GOT3 (cell line): Measurements from ENCODE around the gene ANKRD22.

ENCODE experiments used
- DNase-seq: peaks from one replicate; lab custom pipeline; 2025; ENCODE audit warnings: mixed read lengths; lab: John Stamatoyannopoulos, UW

The ANKRD22 gene

DNA sequence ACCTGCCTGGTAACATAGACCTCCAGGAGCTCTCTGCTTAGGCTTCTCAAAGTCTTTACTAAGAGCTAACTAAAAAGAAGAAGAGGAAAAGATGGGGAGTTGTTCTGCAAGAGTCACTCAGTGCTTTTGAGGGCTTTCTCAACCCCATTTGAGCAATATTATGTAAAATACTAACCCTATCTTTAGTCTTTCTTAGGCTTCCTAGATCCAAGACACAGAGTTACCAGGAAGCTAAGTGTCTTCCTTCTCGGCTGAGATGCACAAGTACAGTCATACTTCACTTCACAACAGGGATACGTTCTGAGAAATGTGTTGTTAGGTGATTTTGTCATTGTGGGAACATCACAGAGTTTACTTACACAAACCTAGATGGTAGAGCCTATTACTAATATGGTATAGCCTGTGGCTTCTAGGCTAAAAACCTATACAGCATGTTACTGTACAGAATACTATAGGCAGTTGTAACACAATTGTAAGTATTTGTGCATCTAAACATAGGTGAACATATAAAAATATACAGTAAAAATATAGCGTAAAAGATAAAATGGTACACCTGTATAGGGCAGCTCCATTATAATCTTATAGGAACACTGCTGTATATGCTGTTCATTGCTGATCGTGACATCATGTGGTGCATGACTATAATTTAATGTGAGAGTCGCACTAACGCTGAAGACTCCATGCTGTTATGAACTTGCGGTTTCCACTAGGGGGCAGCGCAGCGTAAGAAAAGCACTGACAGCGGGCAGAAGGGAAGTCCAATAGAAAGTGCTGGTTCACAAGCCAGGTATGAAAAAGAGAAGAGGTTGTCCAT is 16.3 kb downstream of the ANKRD22 start:
- DNase-seq = peak; percentile 48

- no peak for DNase-seq
Measured at GRCh38 chr10:88833723-88834122, 17.9 kb downstream of the ANKRD22 start.

DNA sequence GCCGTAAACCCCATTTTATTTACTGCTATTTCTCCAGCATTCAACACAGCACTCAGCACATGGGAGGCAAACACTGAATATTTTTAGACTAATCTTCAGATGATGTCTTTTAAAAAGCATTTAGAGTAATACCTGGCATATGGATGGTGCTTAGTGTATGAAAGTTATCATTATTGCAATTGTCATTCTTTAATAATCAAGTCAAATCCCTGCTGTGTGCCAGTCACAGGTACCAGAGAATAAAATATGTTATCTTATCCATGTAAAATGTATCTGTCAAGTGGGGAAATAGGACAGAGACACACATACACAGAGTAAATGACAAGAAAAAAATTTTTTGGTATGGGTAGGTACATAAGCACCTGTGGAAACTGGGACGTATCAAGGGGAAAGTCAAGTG is 18.5 kb downstream of the ANKRD22 start:
- DNase-seq = no peak

DNA sequence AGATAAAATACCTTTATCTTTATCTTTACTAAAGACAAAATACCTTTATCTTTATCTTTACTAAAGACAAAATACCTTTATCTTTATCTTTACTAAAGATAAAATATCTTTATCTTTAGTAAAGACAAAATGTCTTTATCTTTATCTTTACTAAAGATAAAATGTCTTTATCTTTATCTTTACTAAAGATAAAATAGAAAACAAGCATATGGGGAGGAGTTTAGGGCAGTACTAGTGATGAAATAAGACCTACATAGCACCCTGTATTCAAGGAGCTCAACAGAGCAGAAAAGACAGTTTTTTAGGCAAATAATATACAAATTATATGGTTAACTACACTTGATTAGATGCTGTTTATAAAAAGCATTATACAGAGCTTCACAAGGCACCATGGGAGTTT is 19.3 kb downstream of the ANKRD22 start:
- DNase-seq = no peak

DNA sequence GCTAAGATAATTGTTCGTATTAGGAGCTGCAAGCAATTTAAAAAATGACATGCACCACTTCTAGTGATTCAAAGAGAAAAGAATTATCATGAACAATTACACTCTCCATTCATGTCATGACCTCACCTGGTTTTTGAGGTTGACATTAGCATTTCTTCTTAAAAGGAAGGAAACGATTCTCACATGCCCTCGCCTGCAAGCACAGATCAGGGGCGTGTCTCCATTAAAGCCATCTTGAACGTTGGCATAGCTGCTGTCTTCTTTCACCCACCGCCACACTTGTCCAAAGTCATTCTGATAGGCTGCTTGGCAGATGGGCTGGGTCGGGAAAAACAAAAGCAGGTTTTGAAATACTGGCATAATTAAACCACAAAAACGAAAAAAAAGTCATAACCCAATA is 19.9 kb downstream of the ANKRD22 start:
- no peak for DNase-seq

- DNase-seq = no peak
Measured at GRCh38 chr10:88830643-88831268, 20.9 kb downstream of the ANKRD22 start.

- no peak for DNase-seq
Measured at GRCh38 chr10:88828310-88828709, 23.3 kb downstream of the ANKRD22 start.

DNA sequence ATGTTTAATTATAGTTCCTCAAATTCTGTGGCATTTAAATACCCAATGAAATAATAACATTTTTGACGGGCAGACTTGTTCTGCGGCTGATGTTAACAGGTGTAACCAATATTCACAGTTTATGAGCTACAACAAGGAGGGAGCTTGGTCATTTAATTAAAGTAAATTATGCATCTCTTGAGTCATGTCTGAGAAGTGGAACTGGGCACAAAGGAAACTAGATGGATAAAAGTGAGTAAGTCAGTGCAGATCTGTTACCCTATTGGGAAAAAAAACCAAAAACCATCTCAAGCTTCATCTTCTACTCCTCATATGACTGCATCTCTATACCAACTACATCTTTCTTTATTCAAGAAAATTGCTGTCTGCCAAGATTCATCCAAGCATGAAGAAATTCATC is 24.0 kb downstream of the ANKRD22 start:
- DNase-seq = no peak

- no peak for DNase-seq
Measured at GRCh38 chr10:88826388-88826787, 25.3 kb downstream of the ANKRD22 start.

GRCh38 chr10:88820748-88821401 is 30.8 kb downstream of the ANKRD22 start:
- DNase-seq = no peak

DNA sequence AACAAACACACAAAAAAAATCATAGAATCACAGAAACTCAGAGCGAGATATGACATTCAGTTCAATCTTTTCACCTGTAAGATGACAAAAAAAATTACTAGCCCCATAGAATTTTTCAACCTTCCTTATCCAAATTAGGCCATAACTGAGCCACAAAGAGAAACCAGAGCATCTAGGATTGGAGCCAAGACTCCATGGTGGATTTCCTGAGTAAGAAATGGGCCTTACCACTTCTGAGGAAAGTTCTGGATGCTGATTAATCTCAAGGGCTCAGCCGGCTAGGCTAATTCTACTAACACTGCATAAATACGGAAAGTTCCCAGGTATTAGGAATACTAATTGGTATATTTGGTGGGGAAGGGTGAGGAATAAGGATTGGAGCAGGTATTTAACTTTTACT is 32.4 kb downstream of the ANKRD22 start:
- DNase-seq = no peak

GRCh38 chr10:88813200-88813599 is 38.4 kb downstream of the ANKRD22 start:
- no peak for DNase-seq

DNA sequence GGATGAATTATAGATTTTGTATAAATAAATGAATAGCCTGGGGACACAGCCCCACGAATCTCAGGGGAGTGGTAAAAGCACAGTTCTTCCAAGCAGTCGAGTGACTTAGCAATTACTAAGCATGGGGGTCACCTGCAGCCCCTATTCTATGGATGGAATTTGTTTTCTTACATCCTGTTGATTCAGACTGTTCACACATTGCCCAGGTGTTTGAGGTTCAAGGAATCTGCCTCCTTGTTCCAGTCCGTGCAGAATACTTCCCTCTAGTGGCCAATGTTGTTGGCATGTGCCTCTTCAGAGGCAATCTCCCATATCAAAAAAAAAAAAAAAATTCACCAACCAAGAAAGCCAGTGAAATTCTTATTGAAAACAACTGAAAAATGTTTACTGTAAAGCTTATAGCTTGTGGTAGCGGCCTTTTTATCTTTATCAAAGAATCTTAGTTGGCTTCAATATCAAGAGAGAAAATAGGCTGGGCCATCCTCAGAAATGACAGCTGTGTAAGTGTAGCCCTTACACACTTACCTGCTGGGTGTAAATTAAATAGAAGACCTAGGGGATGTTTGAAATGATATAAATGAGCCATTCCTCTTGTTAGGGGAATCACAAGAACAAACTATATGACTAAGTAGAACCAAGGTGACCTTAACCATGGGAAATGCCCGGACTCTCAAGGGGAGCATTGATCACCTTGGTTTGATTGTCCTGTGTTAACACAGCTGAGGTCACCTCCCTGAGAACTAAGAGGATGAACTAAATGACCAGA is 41.3 kb downstream of the ANKRD22 start:
- no peak for DNase-seq

DNA sequence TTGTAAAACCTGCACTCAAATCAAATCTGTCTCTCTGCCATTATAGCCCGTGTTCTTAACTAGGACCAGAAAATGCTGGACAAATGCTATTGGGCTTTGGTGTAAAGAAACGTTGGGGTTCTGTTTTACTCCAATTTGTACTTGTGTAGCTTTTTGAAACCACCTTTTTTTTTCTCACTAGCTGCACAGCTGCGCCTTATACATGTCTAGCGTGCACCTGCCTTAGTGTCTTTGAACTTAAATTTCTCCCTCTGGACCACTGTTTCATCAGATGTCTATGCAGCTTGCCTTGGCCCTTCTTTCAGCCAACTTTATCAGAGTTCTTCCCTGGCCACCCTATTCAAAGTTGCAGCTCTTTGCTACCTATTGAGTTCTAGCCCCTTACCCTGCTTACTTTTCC is 42.0 kb downstream of the ANKRD22 start:
- DNase-seq = no peak

DNA sequence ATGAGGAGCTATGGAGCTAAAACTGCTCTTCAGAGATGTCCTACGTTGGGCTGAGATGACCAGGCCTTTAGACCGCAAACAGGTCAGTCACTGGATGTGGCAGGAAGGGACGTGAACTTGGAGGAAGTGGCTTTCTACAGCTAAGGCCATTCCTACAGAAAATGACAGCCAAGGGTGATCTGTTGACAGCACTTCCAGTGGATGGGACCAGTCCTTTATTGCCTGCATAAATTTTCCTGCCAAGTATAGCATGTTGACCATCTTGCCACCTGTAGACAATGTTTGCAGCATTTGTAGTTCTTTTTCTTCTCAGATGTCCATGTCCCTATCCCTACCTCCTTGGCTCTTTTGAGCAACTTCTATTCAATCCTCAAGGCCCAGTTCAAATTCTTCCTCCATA is 45.7 kb downstream of the ANKRD22 start:
- DNase-seq = no peak

- no peak for DNase-seq
Measured at GRCh38 chr10:88805361-88805760, 46.3 kb downstream of the ANKRD22 start.

GRCh38 chr10:88804083-88804812 is 47.4 kb downstream of the ANKRD22 start:
- no peak for DNase-seq

GRCh38 chr10:88803641-88804040 is 48.0 kb downstream of the ANKRD22 start:
- DNase-seq = no peak

GRCh38 chr10:88802523-88803285 is 48.9 kb downstream of the ANKRD22 start, which contains the start of gene LIPM:
Gene LIPM (plus strand): TSS chr10:88802730. CDS start chr10:88802897, 167 bp downstream.
- no peak for DNase-seq

- no peak for DNase-seq
Measured at GRCh38 chr10:88800152-88801125, 51.2 kb downstream of the ANKRD22 start.
